Nucleus accumbens (tissue), 56 donors: Measurements from ENCODE around the gene SLC2A2.
A peak's percentile ranks its signal among the peaks of the same experiment; 100 is the strongest.
"Not testable (repeated sequence)": the region's sequence is repeated elsewhere in the genome, so short reads cannot be mapped to it uniquely, and the experiment has no call there.

Source experiments
- DNase-seq, 56 donors: peaks; one replicate each; lab custom pipeline; 2025; lab: John Stamatoyannopoulos, UW

Gene SLC2A2

GRCh38 chr3:170991664-170992063 is 34.9 kb downstream of the SLC2A2 start:
- no peak for DNase-seq

GRCh38 chr3:170989100-170989648 is 37.3 kb downstream of the SLC2A2 start:
- DNase-seq: no peak

GRCh38 chr3:170988378-170988777 is 38.1 kb downstream of the SLC2A2 start:
- DNase-seq: no peak

- DNase-seq: no peak
Observed at GRCh38 chr3:170985304-170985703, 41.2 kb downstream of the SLC2A2 start.

- DNase-seq: no peak
Observed at GRCh38 chr3:170982733-170983132, 43.8 kb downstream of the SLC2A2 start.

- DNase-seq: no peak
Observed at GRCh38 chr3:170980399-170980798, 46.1 kb downstream of the SLC2A2 start.

- DNase-seq: no peak
Observed at GRCh38 chr3:170977949-170978745, 48.4 kb downstream of the SLC2A2 start.

- no peak for DNase-seq
Observed at GRCh38 chr3:170976190-170976519, 50.4 kb downstream of the SLC2A2 start.

GRCh38 chr3:170975283-170976189 is 51.0 kb downstream of the SLC2A2 start:
- no peak for DNase-seq

- no peak for DNase-seq
Observed at GRCh38 chr3:170974872-170975271, 51.6 kb downstream of the SLC2A2 start.

- DNase-seq: not testable (repeated sequence)
Observed at GRCh38 chr3:170972917-170973316, 53.6 kb downstream of the SLC2A2 start.

- no peak for DNase-seq
Observed at GRCh38 chr3:170967126-170967525, 59.4 kb downstream of the SLC2A2 start.

- DNase-seq: no peak
Observed at GRCh38 chr3:170966495-170966894, 60.0 kb downstream of the SLC2A2 start.

GRCh38 chr3:170962411-170962810 is 64.1 kb downstream of the SLC2A2 start:
- no peak for DNase-seq

- DNase-seq: peak in 33 of 56 donors; percentile 0 to 56 (median 16)
Observed at GRCh38 chr3:170961616-170962400, 64.7 kb downstream of the SLC2A2 start.

- no peak for DNase-seq
Observed at GRCh38 chr3:170959457-170959856, 67.1 kb downstream of the SLC2A2 start.

- no peak for DNase-seq
Observed at GRCh38 chr3:170956647-170957046, 69.9 kb downstream of the SLC2A2 start.

GRCh38 chr3:170953736-170954135 is 72.8 kb downstream of the SLC2A2 start:
- DNase-seq: peak in 44 of 56 donors; percentile 8 to 71 (median 40)

- DNase-seq: peak in 14 of 56 donors; percentile 5 to 49 (median 29)
Observed at GRCh38 chr3:170953229-170953628, 73.3 kb downstream of the SLC2A2 start.

GRCh38 chr3:170949211-170949610 is 77.3 kb downstream of the SLC2A2 start:
- no peak for DNase-seq
